Measurements from ENCODE around the gene NISCH. TPM values are rescaled to one million over a fixed set of nuclear protein-coding genes. Genes with fewer than 3 reads are reported as not detected.

NISCH gene
- polyA plus RNA-seq, 1 donor (not counting 4 experiments of a cell fraction or from before 2014, with no cell fraction given): 48.1 TPM

GRCh38 chr3:52487788-52488691, 32.6 kb downstream of the NISCH start:
- no peak overlapping the region for H3K9ac ChIP-seq (ENCODE audit: control insufficient read depth, extremely low read depth, insufficient read depth, low read length)
- no peak for FAIRE-seq
- no peaks in the 10 kb centered on the region for H3K9me1 ChIP-seq (ENCODE audit: control insufficient read depth, extremely low read depth, insufficient read depth, low read length)
- TF ChIP-seq EZH2 (IDR thresholded peaks at IDR 0.05; ENCODE audit: low read length): no peak
- TF ChIP-seq, protein P1, sequence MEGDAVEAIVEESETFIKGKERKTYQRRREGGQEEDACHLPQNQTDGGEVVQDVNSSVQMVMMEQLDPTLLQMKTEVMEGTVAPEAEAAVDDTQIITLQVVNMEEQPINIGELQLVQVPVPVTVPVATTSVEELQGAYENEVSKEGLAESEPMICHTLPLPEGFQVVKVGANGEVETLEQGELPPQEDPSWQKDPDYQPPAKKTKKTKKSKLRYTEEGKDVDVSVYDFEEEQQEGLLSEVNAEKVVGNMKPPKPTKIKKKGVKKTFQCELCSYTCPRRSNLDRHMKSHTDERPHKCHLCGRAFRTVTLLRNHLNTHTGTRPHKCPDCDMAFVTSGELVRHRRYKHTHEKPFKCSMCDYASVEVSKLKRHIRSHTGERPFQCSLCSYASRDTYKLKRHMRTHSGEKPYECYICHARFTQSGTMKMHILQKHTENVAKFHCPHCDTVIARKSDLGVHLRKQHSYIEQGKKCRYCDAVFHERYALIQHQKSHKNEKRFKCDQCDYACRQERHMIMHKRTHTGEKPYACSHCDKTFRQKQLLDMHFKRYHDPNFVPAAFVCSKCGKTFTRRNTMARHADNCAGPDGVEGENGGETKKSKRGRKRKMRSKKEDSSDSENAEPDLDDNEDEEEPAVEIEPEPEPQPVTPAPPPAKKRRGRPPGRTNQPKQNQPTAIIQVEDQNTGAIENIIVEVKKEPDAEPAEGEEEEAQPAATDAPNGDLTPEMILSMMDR (optimal IDR thresholded peaks at IDR 0.05 in 1 of 3, IDR thresholded peaks at IDR 0.05 in 1 of 3, conservative IDR thresholded peaks at IDR 0.05 in 1 of 3; ENCODE audit: extremely low read depth in 1 of 3, insufficient read depth in 2 of 3, low read length in 3 of 3): no peak
- H3K27me3 ChIP-seq (ENCODE audit: control insufficient read depth, extremely low read depth, insufficient read depth, low read length): no peaks in the 10 kb centered on the region
- no peak overlapping the region for H3K4me3 ChIP-seq (ENCODE audit: control insufficient read depth in 2 of 3, extremely low read depth in 1 of 3, insufficient read depth in 2 of 3, low read depth in 1 of 3, low read length in 3 of 3)
- H3K4me2 ChIP-seq (ENCODE audit: control insufficient read depth, extremely low read depth, insufficient read depth, low read depth, low read length): no peak overlapping the region
- dilution Hi-C loops (cut with MboI; ENCODE audit: extremely low pct_ligation_motif_present, low sequenced_read_pairs): no loop called here
- peaks cover 3% of the 10 kb centered on the region for H3K79me2 ChIP-seq (ENCODE audit: control insufficient read depth, insufficient read depth, low read length)
- no peak overlapping the region for H3K27ac ChIP-seq (ENCODE audit: control insufficient read depth, insufficient read depth, low read length)
- no peak overlapping the region for H2AFZ ChIP-seq (ENCODE audit: control insufficient read depth, low read length)
- peaks cover 28 to 55% of the 10 kb centered on the region in 2 experiments for H3K36me3 ChIP-seq (ENCODE audit: control insufficient read depth in 2 of 2, extremely low read depth in 1 of 2, insufficient read depth in 2 of 2, low read length in 2 of 2)
- peaks cover under 1% of the 10 kb centered on the region for H4K20me1 ChIP-seq (ENCODE audit: control insufficient read depth, extremely low read depth, insufficient read depth, low read length)
- no peaks in the 10 kb centered on the region for H3K9me3 ChIP-seq (ENCODE audit: control insufficient read depth, low read depth, low read length)
- DNase-seq (ENCODE audit: low read depth, low spot score): no peak
- H3K4me1 ChIP-seq (ENCODE audit: control insufficient read depth, extremely low read depth, insufficient read depth, low read length): peaks cover 12% of the 10 kb centered on the region

DNA sequence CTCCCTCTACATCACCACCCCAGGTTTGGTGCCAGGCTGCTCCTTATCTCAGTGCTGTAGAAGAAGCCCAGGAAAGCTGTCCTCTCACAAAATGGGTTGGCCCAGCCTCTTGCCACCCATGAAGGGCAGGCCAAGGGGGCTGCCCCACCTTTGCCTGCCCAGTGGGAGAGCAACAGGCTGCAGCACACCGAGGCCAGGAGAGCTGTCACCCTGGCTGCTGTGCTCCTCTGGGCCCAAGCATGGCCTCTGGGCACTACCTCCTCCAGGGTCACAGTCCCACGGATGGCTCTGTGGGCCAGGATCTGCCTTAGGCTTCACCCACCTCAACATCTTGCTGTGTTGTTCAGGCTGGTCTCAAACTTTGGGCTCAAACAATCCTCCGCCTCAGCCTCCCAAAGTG, 33.3 kb downstream of the NISCH start:
- H3K9ac ChIP-seq (ENCODE audit: control insufficient read depth, extremely low read depth, insufficient read depth, low read length): no peak overlapping the region
- H3K9me3 ChIP-seq (ENCODE audit: control insufficient read depth, low read depth, low read length): no peaks in the 10 kb centered on the region
- H3K4me2 ChIP-seq (ENCODE audit: control insufficient read depth, extremely low read depth, insufficient read depth, low read depth, low read length): no peak overlapping the region
- H3K36me3 ChIP-seq (ENCODE audit: control insufficient read depth in 2 of 2, extremely low read depth in 1 of 2, insufficient read depth in 2 of 2, low read length in 2 of 2): peaks cover 28 to 56% of the 10 kb centered on the region in 2 experiments
- no peak overlapping the region for H3K4me3 ChIP-seq (ENCODE audit: control insufficient read depth in 2 of 3, extremely low read depth in 1 of 3, insufficient read depth in 2 of 3, low read depth in 1 of 3, low read length in 3 of 3)
- dilution Hi-C loops (cut with MboI; ENCODE audit: extremely low pct_ligation_motif_present, low sequenced_read_pairs): no loop called here
- TF ChIP-seq, protein P1 (optimal IDR thresholded peaks at IDR 0.05 in 1 of 3, IDR thresholded peaks at IDR 0.05 in 1 of 3, conservative IDR thresholded peaks at IDR 0.05 in 1 of 3; ENCODE audit: extremely low read depth in 1 of 3, insufficient read depth in 2 of 3, low read length in 3 of 3): no peak
- TF ChIP-seq EZH2 (IDR thresholded peaks at IDR 0.05; ENCODE audit: low read length): no peak
- H3K79me2 ChIP-seq (ENCODE audit: control insufficient read depth, insufficient read depth, low read length): peaks cover 3% of the 10 kb centered on the region
- H3K9me1 ChIP-seq (ENCODE audit: control insufficient read depth, extremely low read depth, insufficient read depth, low read length): no peaks in the 10 kb centered on the region
- H2AFZ ChIP-seq (ENCODE audit: control insufficient read depth, low read length): no peak overlapping the region
- peaks cover 3% of the 10 kb centered on the region for H4K20me1 ChIP-seq (ENCODE audit: control insufficient read depth, extremely low read depth, insufficient read depth, low read length)
- DNase-seq (ENCODE audit: low read depth, low spot score) (no peak), FAIRE-seq (no peak)
- H3K27ac ChIP-seq (ENCODE audit: control insufficient read depth, insufficient read depth, low read length): no peak overlapping the region
- peaks cover 5% of the 10 kb centered on the region for H3K4me1 ChIP-seq (ENCODE audit: control insufficient read depth, extremely low read depth, insufficient read depth, low read length)
- H3K27me3 ChIP-seq (ENCODE audit: control insufficient read depth, extremely low read depth, insufficient read depth, low read length): no peaks in the 10 kb centered on the region
